HCT116 (cell line): Measurements from ENCODE around the gene SMARCA2. TPM values are rescaled to one million over a fixed set of nuclear protein-coding genes. Genes with fewer than 3 reads are reported as not detected.

Experiments used
- ATAC-seq: fragments of 200-7000 bp; cut with Tn5 transposase; 2 replicates; pipeline ENCODE4 v1.9.1; 2020; ENCODE audit warnings: mild to moderate bottlenecking, moderate library complexity
- BruUV-seq: library from RNA; stranded (reverse); fragments of 400-500 nt; replicated peaks from 2 replicates; lab custom pipeline; 2021; lab: Mats Ljungman, UMichigan
- CTCF ChIA-PET: fragments of 300-600 bp; sonication (Branson Sonifier 250); formaldehyde crosslinking; loops from one replicate; lab custom pipeline; 2021; ENCODE audit warnings: antibody characterized with exemption; lab: Charles Lee
- POLR2A ChIA-PET: fragments of 300-600, 350-600 bp; sonication (Branson Sonifier 250); formaldehyde crosslinking; loops from one replicate; lab custom pipeline; 2021; ENCODE audit warnings: antibody characterized with exemption; lab: Charles Lee
- RAD21 ChIA-PET, 2 experiments: fragments of 300-600 bp; sonication (Branson Sonifier 250); formaldehyde crosslinking; loops; one replicate each; lab custom pipeline; 2023; ENCODE audit warnings: low total read pairs in 2 of 2; ENCODE audit not compliant: uncharacterized antibody in 2 of 2, unreplicated experiment in 2 of 2, low non-redundant PET in 1 of 2; lab: Charles Lee
- DNase-seq: peaks from one replicate; pipeline ENCODE4 v3.0.0-alpha.2; 2010; ENCODE audit warnings: low read depth, low spot score
- H2AFZ ChIP-seq: fragments of 200-600 bp; shearing (Covaris generic), sonication (generic); 2 replicates; pipeline ENCODE4 v1.6.1; 2017; ENCODE audit warnings: low read depth, mixed run types, mixed read lengths, antibody characterized with exemption, low read length; ENCODE audit not compliant: poor library complexity, severe bottlenecking
- H3K27ac ChIP-seq: 2 replicates; pipeline ENCODE4 v1.5.1; 2012; ENCODE audit warnings: low read depth, low read length
- H3K27me3 ChIP-seq: fragments of 200-600 bp; sonication (generic); 2 replicates; pipeline ENCODE4 v1.6.1; 2016; ENCODE audit warnings: mixed run types, low read length, mixed read lengths; ENCODE audit not compliant: insufficient read depth
- H3K36me3 ChIP-seq, 2 experiments: fragments of 200-500 bp in 1 of 2; fragments of 200-600 bp in 1 of 2; sonication (Bioruptor generic) in 1 of 2; sonication (generic) in 1 of 2; 2 replicates each; pipeline versions ENCODE4 v1.5.1 to v1.6.1; 2014 to 2016; ENCODE audit warnings: low read length in 2 of 2, inconsistent platforms in 1 of 2, mixed read lengths in 1 of 2, mixed run types in 1 of 2; ENCODE audit not compliant: insufficient read depth in 2 of 2, control insufficient read depth in 1 of 2
- H3K4me1 ChIP-seq, 2 experiments: fragments of 200-600 bp in 1 of 2; sonication (generic) in 1 of 2; 2 replicates each; pipeline versions ENCODE4 v1.5.1 to v1.6.1; 2012 to 2017; ENCODE audit warnings: low read length in 2 of 2, inconsistent platforms in 1 of 2, mild to moderate bottlenecking in 1 of 2, mixed read lengths in 1 of 2, mixed run types in 1 of 2, moderate library complexity in 1 of 2; ENCODE audit not compliant: insufficient read depth in 2 of 2, control insufficient read depth in 1 of 2
- H3K4me2 ChIP-seq: fragments of 200-600 bp; sonication (generic); 2 replicates; pipeline ENCODE4 v1.6.1; 2017; ENCODE audit warnings: mixed run types, low read length, mixed read lengths
- H3K4me3 ChIP-seq, 2 experiments: fragments of 200-600 bp in 1 of 2; sonication (generic) in 1 of 2; replicated peaks in 1 of 2; 2 replicates each; pipeline ENCODE4 v1.5.1; 2011 to 2016; ENCODE audit warnings: low read length in 2 of 2, control low read depth in 1 of 2, low read depth in 1 of 2, mild to moderate bottlenecking in 1 of 2, mixed read lengths in 1 of 2, mixed run types in 1 of 2
- H3K79me2 ChIP-seq: fragments of 200-600 bp; sonication (generic); 2 replicates; pipeline ENCODE4 v1.6.1; 2017; ENCODE audit warnings: mild to moderate bottlenecking, mixed run types, low read length, moderate library complexity, mixed read lengths; ENCODE audit not compliant: insufficient read depth
- H3K9ac ChIP-seq: fragments of 200-600 bp; sonication (generic); 2 replicates; pipeline ENCODE4 v1.6.1; 2016; ENCODE audit warnings: low read length, mixed read lengths
- H3K9me2 ChIP-seq: fragments of 200-600 bp; sonication (generic), shearing (Covaris generic); 2 replicates; pipeline ENCODE4 v1.6.1; 2017; ENCODE audit warnings: mixed run types, mild to moderate bottlenecking, moderate library complexity; ENCODE audit not compliant: insufficient read depth
- H3K9me3 ChIP-seq, 2 experiments: fragments of 200-500 bp in 1 of 2; fragments of 200-600 bp in 1 of 2; sonication (Bioruptor generic) in 1 of 2; sonication (generic) in 1 of 2; 2 replicates each; pipeline ENCODE4 v1.6.1; 2014 to 2017; ENCODE audit warnings: low read length in 2 of 2, mixed read lengths in 2 of 2, inconsistent platforms in 1 of 2, low read depth in 1 of 2, mild to moderate bottlenecking in 1 of 2, mixed run types in 1 of 2, moderate library complexity in 1 of 2; ENCODE audit not compliant: control insufficient read depth in 1 of 2, insufficient read depth in 1 of 2
- H4K20me1 ChIP-seq: fragments of 200-600 bp; sonication (generic), shearing (Covaris generic); 2 replicates; pipeline ENCODE4 v1.6.1; 2017; ENCODE audit warnings: mixed run types, mild to moderate bottlenecking, moderate library complexity; ENCODE audit not compliant: insufficient read depth
- CBX3 ChIP-seq: IDR thresholded peaks from 2 replicates; pipeline ENCODE4 v1.6.1; 2012; ENCODE audit warnings: low read depth
- CEBPB ChIP-seq: IDR thresholded peaks from 2 replicates; pipeline ENCODE4 v1.6.1; 2012; ENCODE audit warnings: low read depth
- EGR1 ChIP-seq: IDR thresholded peaks from 2 replicates; pipeline ENCODE4 v1.6.1; 2012; ENCODE audit warnings: low read depth
- EZH2 ChIP-seq: fragments of 200-600 bp; sonication (generic); IDR thresholded peaks from 2 replicates; pipeline ENCODE4 v1.6.1; 2017; ENCODE audit warnings: antibody characterized with exemption, mixed run types
- EZH2phosphoT487 ChIP-seq: fragments of 200-600 bp; IDR thresholded peaks from 2 replicates; pipeline ENCODE4 v1.6.1; 2018; ENCODE audit warnings: antibody characterized with exemption, borderline replicate concordance
- FOSL1 ChIP-seq: IDR thresholded peaks from 2 replicates; pipeline ENCODE4 v1.6.1; 2012; ENCODE audit warnings: low read depth
- MAX ChIP-seq: IDR thresholded peaks from 2 replicates; pipeline ENCODE4 v1.6.1; 2012
- POLR2AphosphoS5 ChIP-seq: IDR thresholded peaks from 2 replicates; pipeline ENCODE4 v1.6.1; 2011; ENCODE audit warnings: mild to moderate bottlenecking, low read depth, low read length, moderate library complexity
- RAD21 ChIP-seq: IDR thresholded peaks from 2 replicates; pipeline ENCODE4 v1.6.1; 2012; ENCODE audit warnings: low read depth, mild to moderate bottlenecking
- SIN3A ChIP-seq: IDR thresholded peaks from 2 replicates; pipeline ENCODE4 v1.6.1; 2012; ENCODE audit warnings: low read depth
- SRF ChIP-seq: IDR thresholded peaks from 2 replicates; pipeline ENCODE4 v1.6.1; 2012; ENCODE audit warnings: low read depth
- TCF7L2 ChIP-seq: IDR thresholded peaks from 2 replicates; pipeline ENCODE4 v1.7.0; 2011; ENCODE audit warnings: borderline replicate concordance, inconsistent platforms; ENCODE audit not compliant: insufficient read depth, insufficient read length; ENCODE audit errors: extremely low read depth
- YY1 ChIP-seq: IDR thresholded peaks from 2 replicates; pipeline ENCODE4 v1.6.1; 2011; ENCODE audit warnings: low read length, low read depth, moderate library complexity, mild to moderate bottlenecking; ENCODE audit not compliant: insufficient replicate concordance; ENCODE audit errors: extremely low read depth
- ZFX ChIP-seq: fragments of 450-650 bp; IDR thresholded peaks from 2 replicates; pipeline ENCODE4 v1.6.1; 2017
- ZNF274 ChIP-seq: fragments of 200-500 bp; sonication (Bioruptor generic); IDR thresholded peaks from 2 replicates; pipeline ENCODE4 v1.6.1; 2014; ENCODE audit warnings: mild to moderate bottlenecking, low read depth, low read length, inconsistent platforms
- intact Hi-C: fragments of 100-400 bp; cut with micrococcal nuclease; formaldehyde crosslinking; loops from 2 replicates; pipeline ENCODE4 v1.10.0; 2022
- total RNA-seq: library from RNA; stranded (reverse); gene quantifications from one replicate; pipeline ENCODE4 v1.2.1, GENCODE V29; 2021; ENCODE audit not compliant: unreplicated experiment
- TF ChIP-seq, protein P1 (sequence below), 3 experiments: fragments of 200-600 bp in 1 of 3; sonication (generic) in 1 of 3; IDR thresholded peaks in 2 of 3; conservative IDR thresholded peaks in 1 of 3; 2 replicates each; pipeline ENCODE4 v1.5.1; 2012 to 2017; ENCODE audit warnings: low read depth in 2 of 3, low read length in 2 of 3, antibody characterized with exemption in 1 of 3, borderline replicate concordance in 1 of 3, control low read depth in 1 of 3, mild to moderate bottlenecking in 1 of 3, mixed read lengths in 1 of 3, mixed run types in 1 of 3, moderate library complexity in 1 of 3; ENCODE audit not compliant: insufficient read depth in 1 of 3
- TF ChIP-seq, protein P2 (sequence below): IDR thresholded peaks from 2 replicates; pipeline ENCODE4 v1.6.1; 2011; ENCODE audit warnings: mild to moderate bottlenecking, low read length, moderate library complexity; ENCODE audit not compliant: insufficient replicate concordance; ENCODE audit errors: extremely low read depth
- TF ChIP-seq, protein P3 (sequence below): IDR thresholded peaks from 2 replicates; pipeline ENCODE4 v1.6.1; 2012

SMARCA2 gene
- total RNA-seq, 1 experiment from 2014 or later: 14.7 TPM

GRCh38 chr9:2235623-2236022 lies 220.5 kb downstream of the SMARCA2 start:
- no peak overlapping the region for H3K9ac ChIP-seq
- POLR2A ChIA-PET: no interaction called here
- no peak overlapping the region for H3K4me3 ChIP-seq
- H3K27me3 ChIP-seq: no peaks in the 10 kb centered on the region
- intact Hi-C loops: no loop called here
- no peak overlapping the region for H2AFZ ChIP-seq
- no peak overlapping the region for H3K27ac ChIP-seq
- H3K9me3 ChIP-seq: no peaks in the 10 kb centered on the region
- DNase-seq: no peak
- TF ChIP-seq MAX (no peak), CEBPB (no peak), ZNF274 (no peak), EGR1 (no peak), FOSL1 (no peak), POLR2AphosphoS5 (no peak), EZH2phosphoT487 (no peak), SRF (no peak), EZH2 (no peak), YY1 (no peak), ZFX (no peak), CBX3 (no peak), SIN3A (no peak), RAD21 (no peak), TCF7L2 (no peak)
- TF ChIP-seq, protein P1, sequence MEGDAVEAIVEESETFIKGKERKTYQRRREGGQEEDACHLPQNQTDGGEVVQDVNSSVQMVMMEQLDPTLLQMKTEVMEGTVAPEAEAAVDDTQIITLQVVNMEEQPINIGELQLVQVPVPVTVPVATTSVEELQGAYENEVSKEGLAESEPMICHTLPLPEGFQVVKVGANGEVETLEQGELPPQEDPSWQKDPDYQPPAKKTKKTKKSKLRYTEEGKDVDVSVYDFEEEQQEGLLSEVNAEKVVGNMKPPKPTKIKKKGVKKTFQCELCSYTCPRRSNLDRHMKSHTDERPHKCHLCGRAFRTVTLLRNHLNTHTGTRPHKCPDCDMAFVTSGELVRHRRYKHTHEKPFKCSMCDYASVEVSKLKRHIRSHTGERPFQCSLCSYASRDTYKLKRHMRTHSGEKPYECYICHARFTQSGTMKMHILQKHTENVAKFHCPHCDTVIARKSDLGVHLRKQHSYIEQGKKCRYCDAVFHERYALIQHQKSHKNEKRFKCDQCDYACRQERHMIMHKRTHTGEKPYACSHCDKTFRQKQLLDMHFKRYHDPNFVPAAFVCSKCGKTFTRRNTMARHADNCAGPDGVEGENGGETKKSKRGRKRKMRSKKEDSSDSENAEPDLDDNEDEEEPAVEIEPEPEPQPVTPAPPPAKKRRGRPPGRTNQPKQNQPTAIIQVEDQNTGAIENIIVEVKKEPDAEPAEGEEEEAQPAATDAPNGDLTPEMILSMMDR (IDR thresholded peaks at IDR 0.05 in 2 of 3, conservative IDR thresholded peaks at IDR 0.05 in 1 of 3; ENCODE audit: borderline replicate concordance in 1 of 3, insufficient read depth in 1 of 3, low read depth in 2 of 3, low read length in 2 of 3): no peak
- TF ChIP-seq, protein P2, sequence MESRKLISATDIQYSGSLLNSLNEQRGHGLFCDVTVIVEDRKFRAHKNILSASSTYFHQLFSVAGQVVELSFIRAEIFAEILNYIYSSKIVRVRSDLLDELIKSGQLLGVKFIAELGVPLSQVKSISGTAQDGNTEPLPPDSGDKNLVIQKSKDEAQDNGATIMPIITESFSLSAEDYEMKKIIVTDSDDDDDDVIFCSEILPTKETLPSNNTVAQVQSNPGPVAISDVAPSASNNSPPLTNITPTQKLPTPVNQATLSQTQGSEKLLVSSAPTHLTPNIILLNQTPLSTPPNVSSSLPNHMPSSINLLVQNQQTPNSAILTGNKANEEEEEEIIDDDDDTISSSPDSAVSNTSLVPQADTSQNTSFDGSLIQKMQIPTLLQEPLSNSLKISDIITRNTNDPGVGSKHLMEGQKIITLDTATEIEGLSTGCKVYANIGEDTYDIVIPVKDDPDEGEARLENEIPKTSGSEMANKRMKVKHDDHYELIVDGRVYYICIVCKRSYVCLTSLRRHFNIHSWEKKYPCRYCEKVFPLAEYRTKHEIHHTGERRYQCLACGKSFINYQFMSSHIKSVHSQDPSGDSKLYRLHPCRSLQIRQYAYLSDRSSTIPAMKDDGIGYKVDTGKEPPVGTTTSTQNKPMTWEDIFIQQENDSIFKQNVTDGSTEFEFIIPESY: no peak
- TF ChIP-seq, protein P3, sequence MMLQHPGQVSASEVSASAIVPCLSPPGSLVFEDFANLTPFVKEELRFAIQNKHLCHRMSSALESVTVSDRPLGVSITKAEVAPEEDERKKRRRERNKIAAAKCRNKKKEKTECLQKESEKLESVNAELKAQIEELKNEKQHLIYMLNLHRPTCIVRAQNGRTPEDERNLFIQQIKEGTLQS: no peak
- BruUV-seq: no TSS peak
- H3K4me2 ChIP-seq: no peak overlapping the region
- no peak for ATAC-seq
- no peaks in the 10 kb centered on the region for H3K79me2 ChIP-seq
- RAD21 ChIA-PET: no interaction called here
- H3K9me2 ChIP-seq: no peaks in the 10 kb centered on the region
- no peaks in the 10 kb centered on the region for H4K20me1 ChIP-seq
- no peaks in the 10 kb centered on the region for H3K36me3 ChIP-seq
- no peaks in the 10 kb centered on the region for H3K4me1 ChIP-seq
- CTCF ChIA-PET: no interaction called here
